Stimulated activated naive CD8-positive, alpha-beta T cell treated with anti-CD3 and anti-CD28 coated beads, Interleukin-15, amount 100 ng/mL, for 72 hours (primary cell): ENCODE data around the gene PLCL2.
"Not testable (repeated sequence)": the region's sequence is repeated elsewhere in the genome, so short reads cannot be mapped to it uniquely, and the experiment has no call there.

Experiments used
- ATAC-seq: fragments of 150-1000 bp; cut with Tn5 transposase; 2 replicates; pipeline ENCODE4 v1.10.0; 2021; ENCODE audit warnings: mild to moderate bottlenecking, moderate library complexity
- DNase-seq, 2 donors: peaks; one replicate each; pipeline ENCODE4 v3.0.0; 2021 to 2022
- H3K27ac Mint-ChIP-seq, 2 donors: one replicate each; pipeline ENCODE4 v1.8.0; 2022; ENCODE audit warnings: mild to moderate bottlenecking in 2 of 2, mixed read lengths in 2 of 2, moderate library complexity in 2 of 2
- H3K27me3 Mint-ChIP-seq: one replicate; pipeline ENCODE4 v1.8.0; 2022; ENCODE audit warnings: mixed read lengths
- H3K4me1 Mint-ChIP-seq: one replicate; pipeline ENCODE4 v1.8.0; 2022; ENCODE audit warnings: mild to moderate bottlenecking, mixed read lengths
- H3K4me3 Mint-ChIP-seq, 2 donors: one replicate each; pipeline ENCODE4 v1.8.0; 2022; ENCODE audit warnings: mild to moderate bottlenecking in 2 of 2, mixed read lengths in 2 of 2, moderate library complexity in 1 of 2
- H3K9me3 Mint-ChIP-seq, 2 donors: one replicate each; pipeline ENCODE4 v1.8.0; 2022; ENCODE audit warnings: mixed read lengths in 2 of 2

PLCL2 gene

DNA sequence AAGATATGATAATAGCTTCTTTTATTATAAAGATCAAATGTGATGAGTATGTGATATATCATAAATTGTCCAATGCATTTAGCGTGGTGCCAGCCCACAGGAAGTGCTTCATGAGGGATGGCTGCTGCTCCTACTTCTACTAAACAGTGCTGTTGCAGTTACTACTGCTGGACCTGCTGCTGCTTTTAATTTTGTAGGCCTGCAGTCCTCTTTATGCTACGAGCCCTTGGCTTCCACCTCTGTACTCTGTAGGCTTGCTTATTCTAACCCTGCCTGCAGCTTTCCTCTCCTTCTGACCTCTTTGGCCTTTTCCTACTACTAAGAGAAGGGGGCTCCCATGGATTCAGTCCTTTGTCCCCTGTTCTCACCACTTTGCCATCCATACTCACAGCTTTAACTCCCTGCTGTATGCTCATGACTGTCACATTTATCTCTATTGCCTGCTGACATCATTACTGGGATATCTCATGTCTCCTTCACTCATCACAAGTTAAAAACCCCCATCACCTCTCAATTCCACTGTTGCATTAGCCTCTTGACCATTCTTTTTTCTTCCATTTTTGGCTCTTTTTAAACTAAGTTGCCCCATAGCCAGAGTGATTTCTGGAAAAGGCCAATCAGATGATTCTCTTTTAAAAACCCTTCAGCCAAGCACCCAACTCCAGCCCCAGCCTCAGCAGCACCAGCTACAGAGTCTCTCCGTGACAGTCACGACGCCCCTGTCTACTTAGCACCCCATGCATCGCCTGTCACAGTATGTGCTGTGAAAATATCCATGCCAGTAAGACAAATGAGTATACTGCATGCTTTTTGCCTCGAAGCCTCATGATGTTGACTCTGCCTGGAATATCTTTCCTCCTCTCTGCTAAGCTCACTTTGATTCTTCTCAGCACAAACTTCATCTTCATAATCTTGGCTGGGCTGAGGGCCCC is 56.3 kb downstream of the PLCL2 start:
- H3K27ac Mint-ChIP-seq, result peak overlapping the region in 1 of 2 donors; percentile 59
- peaks cover 73% of the 10 kb centered on the region for H3K4me1 Mint-ChIP-seq
- no peaks in the 10 kb centered on the region for H3K27me3 Mint-ChIP-seq
- ATAC-seq, result no peak
- no peaks in the 10 kb centered on the region for H3K9me3 Mint-ChIP-seq
- DNase-seq, result no peak
- H3K4me3 Mint-ChIP-seq, result no peak overlapping the region

DNA sequence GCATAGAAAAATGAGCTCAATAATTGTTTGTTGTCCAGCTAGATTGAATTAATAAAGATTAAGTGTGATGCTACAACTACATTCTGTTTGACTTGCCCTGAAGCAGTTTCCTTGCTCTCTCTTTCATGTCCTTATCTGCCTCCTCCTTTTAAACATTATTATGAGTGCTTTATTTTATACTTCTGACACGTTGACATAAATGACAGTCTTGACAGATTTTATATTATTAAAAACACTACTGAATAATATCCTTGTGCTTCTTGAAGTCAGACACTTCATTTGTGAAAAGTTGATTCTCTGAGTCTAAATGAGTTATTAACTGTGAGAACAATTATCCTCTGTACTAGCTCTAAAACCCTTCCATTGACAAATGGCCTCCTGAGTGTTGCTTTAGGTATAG is 58.2 kb downstream of the PLCL2 start:
- no peaks in the 10 kb centered on the region for H3K9me3 Mint-ChIP-seq
- no peak overlapping the region for H3K27ac Mint-ChIP-seq
- no peaks in the 10 kb centered on the region for H3K27me3 Mint-ChIP-seq
- no peak for ATAC-seq
- H3K4me3 Mint-ChIP-seq, result no peak overlapping the region
- H3K4me1 Mint-ChIP-seq, result peaks cover 57% of the 10 kb centered on the region
- DNase-seq, result no peak

DNA sequence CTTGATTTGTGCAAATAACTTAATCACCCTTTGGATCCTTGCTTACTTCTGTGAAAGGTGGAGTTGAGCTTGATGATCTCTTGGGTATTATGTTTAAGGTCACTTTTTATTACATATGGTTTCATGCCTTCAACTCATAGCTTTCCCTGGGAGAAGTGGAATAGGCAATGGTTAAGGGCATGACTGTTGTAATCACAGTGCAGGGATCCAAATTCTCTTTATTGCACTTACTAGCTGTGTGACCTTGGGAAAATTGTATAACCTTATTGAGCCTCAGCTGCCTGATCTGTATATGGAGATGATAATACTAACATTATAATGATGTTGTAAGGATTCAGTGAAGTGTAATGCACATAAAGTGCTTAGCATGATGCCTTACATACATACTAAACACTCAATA is 59.1 kb downstream of the PLCL2 start:
- Mint-ChIP-seq H3K27me3 (no peaks in the 10 kb centered on the region), H3K4me3 (no peak overlapping the region), H3K4me1 (peaks cover 58% of the 10 kb centered on the region), H3K9me3 (no peaks in the 10 kb centered on the region), H3K27ac (no peak overlapping the region)
- DNase-seq (no peak), ATAC-seq (no peak)

- Mint-ChIP-seq H3K27me3 (no peaks in the 10 kb centered on the region), H3K4me1 (peaks cover 58% of the 10 kb centered on the region), H3K27ac (no peak overlapping the region), H3K4me3 (no peak overlapping the region), H3K9me3 (no peaks in the 10 kb centered on the region)
- ATAC-seq (no peak), DNase-seq (no peak)
Observed at GRCh38 chr3:16944356-16944755, 59.6 kb downstream of the PLCL2 start.

DNA sequence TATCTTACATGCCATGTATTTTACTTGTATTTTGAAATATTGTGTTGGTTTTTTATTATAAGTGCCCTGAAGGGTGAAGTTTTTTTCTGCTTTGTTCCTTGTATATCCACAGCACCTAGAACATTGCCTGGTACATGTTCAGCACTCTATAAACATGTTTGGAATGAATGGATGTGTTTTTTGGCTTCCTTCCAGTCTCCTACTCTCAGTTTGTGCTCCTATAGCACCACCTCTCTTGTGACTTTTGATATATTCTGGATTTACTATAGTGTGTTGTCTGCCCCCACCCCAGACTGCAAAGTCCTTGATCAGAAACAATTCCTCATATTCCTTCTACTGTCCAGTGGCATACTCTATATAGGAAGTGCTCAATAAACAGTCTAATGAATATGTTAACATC is 60.6 kb downstream of the PLCL2 start:
- no peaks in the 10 kb centered on the region for H3K27me3 Mint-ChIP-seq
- no peak overlapping the region for H3K4me3 Mint-ChIP-seq
- no peaks in the 10 kb centered on the region for H3K9me3 Mint-ChIP-seq
- ATAC-seq (no peak), DNase-seq (no peak)
- H3K27ac Mint-ChIP-seq, result no peak overlapping the region
- H3K4me1 Mint-ChIP-seq, result peaks cover 58% of the 10 kb centered on the region

DNA sequence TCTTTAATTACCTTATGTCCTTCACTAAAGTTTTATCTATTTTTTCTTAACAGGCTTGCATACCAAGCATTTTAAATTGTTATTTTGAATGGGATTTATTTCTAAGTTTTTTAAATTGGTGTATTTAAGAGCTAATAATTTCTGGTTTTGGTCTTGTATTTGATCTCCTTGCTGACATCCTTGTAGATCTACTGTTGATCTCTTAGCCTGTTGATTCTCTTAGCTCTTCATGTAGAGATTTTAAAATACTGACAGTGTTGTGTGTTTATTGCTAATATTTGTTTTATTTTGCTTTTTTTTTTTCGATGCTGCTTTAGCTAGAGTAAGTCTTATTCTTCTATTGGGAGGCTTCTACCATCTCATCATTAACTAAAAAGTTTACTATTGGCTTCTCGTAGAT is 65.5 kb downstream of the PLCL2 start:
- Mint-ChIP-seq H3K4me1 (peaks cover 47% of the 10 kb centered on the region), H3K4me3 (no peak overlapping the region), H3K9me3 (no peaks in the 10 kb centered on the region), H3K27ac (no peak overlapping the region), H3K27me3 (no peaks in the 10 kb centered on the region)
- ATAC-seq, result no peak
- DNase-seq, result no peak

DNA sequence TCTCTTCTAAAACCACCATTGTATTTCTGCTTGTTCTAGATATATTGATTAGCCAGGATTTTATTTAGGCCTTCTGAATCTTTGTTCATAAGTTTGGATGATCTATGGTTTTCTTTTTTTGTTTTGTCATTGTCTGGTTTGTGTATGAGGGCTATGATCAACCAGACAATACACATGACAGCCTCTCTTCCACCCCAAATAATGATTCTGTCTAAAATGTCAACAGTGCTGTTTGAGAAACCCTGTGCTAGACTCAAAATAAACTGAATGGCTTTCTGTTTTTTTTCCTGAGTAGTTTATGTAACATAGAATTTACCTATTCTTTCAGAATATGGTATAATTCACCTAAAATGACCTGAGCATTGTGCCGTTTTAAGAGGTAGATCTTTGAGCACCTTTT is 66.1 kb downstream of the PLCL2 start:
- Mint-ChIP-seq H3K27ac (no peak overlapping the region), H3K27me3 (no peaks in the 10 kb centered on the region)

DNA sequence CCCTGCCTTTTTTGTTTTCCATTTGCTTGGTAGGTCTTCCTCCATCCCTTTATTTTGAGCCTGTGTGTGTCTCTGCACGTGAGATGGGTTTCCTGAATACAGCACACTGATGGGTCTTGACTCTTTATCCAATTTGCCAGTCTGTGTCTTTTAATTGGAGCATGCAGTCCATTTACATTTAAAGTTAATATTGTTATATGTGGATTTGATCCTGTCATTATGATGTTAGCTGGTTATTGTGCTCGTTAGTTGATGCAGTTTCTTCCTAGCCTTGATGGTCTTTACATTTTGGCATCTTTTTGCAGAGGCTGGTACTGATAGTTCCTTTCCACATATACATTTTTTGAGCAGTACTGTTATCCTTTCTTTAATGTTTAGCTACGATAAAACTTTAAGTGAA is 73.1 kb downstream of the PLCL2 start:
- H3K27me3 Mint-ChIP-seq, H3K4me3 Mint-ChIP-seq, H3K27ac Mint-ChIP-seq, DNase-seq, H3K9me3 Mint-ChIP-seq, ATAC-seq: not testable (repeated sequence)
- H3K4me1 Mint-ChIP-seq, result peaks cover 17% of the 10 kb centered on the region

More for the DNA sequence above, 66.1 kb downstream of the PLCL2 start:
- ATAC-seq, result no peak
- Mint-ChIP-seq H3K9me3 (no peaks in the 10 kb centered on the region), H3K4me3 (no peak overlapping the region), H3K4me1 (peaks cover 42% of the 10 kb centered on the region)
- no peak for DNase-seq

GRCh38 chr3:16960125-16960524 is 75.4 kb downstream of the PLCL2 start:
- ATAC-seq (no peak), DNase-seq (no peak)
- Mint-ChIP-seq H3K27ac (no peak overlapping the region), H3K4me3 (no peak overlapping the region), H3K9me3 (peaks cover 7 to 8% of the 10 kb centered on the region in 2 donors), H3K27me3 (no peaks in the 10 kb centered on the region), H3K4me1 (peaks cover 17% of the 10 kb centered on the region)

GRCh38 chr3:16961621-16962205 is 77.0 kb downstream of the PLCL2 start:
- no peak overlapping the region for H3K27ac Mint-ChIP-seq
- peaks cover 7 to 9% of the 10 kb centered on the region in 2 donors for H3K9me3 Mint-ChIP-seq
- H3K4me3 Mint-ChIP-seq, result no peak overlapping the region
- DNase-seq (no peak), ATAC-seq (no peak)
- no peaks in the 10 kb centered on the region for H3K27me3 Mint-ChIP-seq
- H3K4me1 Mint-ChIP-seq, result peaks cover 17% of the 10 kb centered on the region

- no peak for ATAC-seq
- H3K4me1 Mint-ChIP-seq, result peaks cover 43% of the 10 kb centered on the region
- DNase-seq, result no peak
- H3K4me3 Mint-ChIP-seq, result no peak overlapping the region
- no peaks in the 10 kb centered on the region for H3K27me3 Mint-ChIP-seq
- H3K27ac Mint-ChIP-seq, result no peak overlapping the region
- peaks cover 13 to 27% of the 10 kb centered on the region in 2 donors for H3K9me3 Mint-ChIP-seq
Observed at GRCh38 chr3:16975083-16975482, 90.3 kb downstream of the PLCL2 start.

GRCh38 chr3:16978234-16978920 is 93.6 kb downstream of the PLCL2 start:
- Mint-ChIP-seq H3K27me3 (no peaks in the 10 kb centered on the region), H3K4me3 (no peak overlapping the region), H3K27ac (no peak overlapping the region), H3K4me1 (peaks cover 37% of the 10 kb centered on the region), H3K9me3 (peaks cover 8 to 19% of the 10 kb centered on the region in 2 donors)
- ATAC-seq, result no peak
- DNase-seq, result no peak

DNA sequence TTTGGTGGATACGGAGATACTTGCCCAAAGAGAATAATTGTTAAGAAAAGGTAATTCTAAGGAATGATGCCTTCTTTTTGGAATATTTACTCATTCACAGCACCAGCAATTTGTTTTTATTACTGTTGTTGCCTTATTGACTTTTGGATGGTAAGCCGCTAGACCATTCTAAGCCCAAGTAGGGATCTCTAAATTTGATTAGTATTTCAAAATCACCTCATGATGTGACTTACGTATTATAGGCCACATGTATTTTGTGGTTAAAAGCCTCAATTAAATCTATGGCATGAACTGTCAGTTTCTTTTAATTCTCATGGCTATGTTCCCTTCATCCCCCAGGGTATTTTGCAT is 94.1 kb downstream of the PLCL2 start:
- no peak overlapping the region for H3K27ac Mint-ChIP-seq
- peaks cover 4 to 14% of the 10 kb centered on the region in 2 donors for H3K9me3 Mint-ChIP-seq
- H3K4me3 Mint-ChIP-seq, result no peak overlapping the region
- ATAC-seq (no peak), DNase-seq (no peak)
- peaks cover 35% of the 10 kb centered on the region for H3K4me1 Mint-ChIP-seq
- H3K27me3 Mint-ChIP-seq, result no peaks in the 10 kb centered on the region

DNA sequence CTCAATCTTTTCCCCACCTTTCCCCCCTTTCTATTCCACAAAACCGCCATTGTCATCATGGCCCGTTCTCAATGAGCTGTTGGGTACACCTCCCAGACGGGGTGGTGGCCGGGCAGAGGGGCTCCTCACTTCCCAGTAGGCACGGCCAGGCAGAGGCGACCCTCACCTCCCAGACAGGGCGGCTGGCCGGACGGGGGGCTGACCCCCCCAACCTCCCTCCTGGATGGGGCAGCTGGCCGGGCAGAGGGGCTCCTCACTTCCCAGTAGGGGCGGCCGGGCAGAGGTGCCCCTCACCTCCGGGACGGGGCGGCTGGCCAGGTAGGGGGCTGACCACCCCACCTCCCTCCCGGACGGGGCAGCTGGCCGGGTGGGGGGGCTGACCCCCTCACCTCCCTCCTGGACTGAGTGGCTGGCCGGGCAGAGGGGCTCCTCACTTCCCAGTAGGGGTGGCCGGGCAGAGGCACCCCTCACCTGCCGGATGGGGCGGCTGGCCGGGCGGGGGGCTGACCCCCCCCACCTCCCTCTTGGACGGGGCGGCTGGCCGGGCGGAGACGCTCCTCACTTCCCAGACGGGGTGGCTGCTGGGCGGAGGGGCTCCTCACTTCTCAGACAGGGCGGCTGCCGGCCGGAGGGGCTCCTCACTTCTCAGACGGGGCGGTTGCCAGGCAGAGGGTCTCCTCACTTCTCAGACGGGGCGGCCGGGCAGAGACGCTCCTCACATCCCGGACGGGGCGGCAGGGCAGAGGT is 95.2 kb downstream of the PLCL2 start:
- H3K4me3 Mint-ChIP-seq, ATAC-seq, H3K9me3 Mint-ChIP-seq, H3K27me3 Mint-ChIP-seq, DNase-seq, H3K27ac Mint-ChIP-seq: not testable (repeated sequence)
- H3K4me1 Mint-ChIP-seq, result peaks cover 26% of the 10 kb centered on the region

- H3K4me3 Mint-ChIP-seq, ATAC-seq, H3K27me3 Mint-ChIP-seq, H3K9me3 Mint-ChIP-seq, H3K27ac Mint-ChIP-seq, DNase-seq: not testable (repeated sequence)
- peaks cover 32% of the 10 kb centered on the region for H3K4me1 Mint-ChIP-seq
Observed at GRCh38 chr3:16980526-16980925, 95.8 kb downstream of the PLCL2 start.
